ENCODE data around the gene UNCX. TPM values are rescaled to one million over a fixed set of nuclear protein-coding genes. Genes with fewer than 3 reads are reported as not detected.

The UNCX gene
- total and polyA plus RNA-seq, 8 donors, result not detected

DNA sequence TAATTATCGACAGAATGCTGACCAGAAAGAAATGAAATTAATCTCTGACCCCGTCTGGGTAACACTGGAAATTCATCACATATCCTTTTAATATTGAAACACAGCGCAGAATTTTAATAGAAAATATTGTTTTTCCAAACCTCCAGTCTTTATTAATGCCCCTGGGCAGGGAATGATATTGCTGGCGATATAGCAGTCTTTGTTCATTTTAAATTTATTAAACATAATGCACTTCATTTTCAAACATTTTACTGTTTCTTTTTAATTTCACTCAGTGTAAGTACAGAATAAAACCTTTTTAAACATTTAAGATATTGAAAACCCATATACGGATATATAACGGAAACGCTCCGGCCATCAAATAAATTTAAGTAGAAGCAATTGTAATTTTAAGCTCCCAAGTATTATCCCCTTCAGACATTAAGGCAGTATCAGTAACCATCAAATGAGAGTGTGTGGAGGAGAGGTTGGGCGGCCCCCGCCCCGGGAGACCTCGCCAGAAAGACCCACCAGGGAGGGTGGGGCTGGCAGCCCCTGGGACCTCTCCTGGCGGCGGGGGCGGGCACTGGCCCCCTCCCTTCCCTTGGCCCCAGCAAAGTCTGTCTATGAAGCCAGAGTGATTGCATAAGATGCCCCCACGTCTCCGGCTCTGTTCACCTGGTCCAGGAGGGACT, 10.8 kb downstream of the UNCX start:
- Histone ChIP-seq H3K4me1 (no peaks in the 10 kb centered on the region), H3K27ac (no peak overlapping the region), H3K9me3 (no peaks in the 10 kb centered on the region), H3K27me3 (peaks cover 14 to 88% (median 39%) of the 10 kb centered on the region in 4 donors), H3K4me3 (no peak overlapping the region), H3K36me3 (no peaks in the 10 kb centered on the region)
- FAIRE-seq, result no peak
- WGBS, 2 donors, result 9 to 10% methylated on average over 17 of the region's 17 CpGs
- intact Hi-C loops (cut with DNase I), result no loop called here
- TF ChIP-seq, protein P1, sequence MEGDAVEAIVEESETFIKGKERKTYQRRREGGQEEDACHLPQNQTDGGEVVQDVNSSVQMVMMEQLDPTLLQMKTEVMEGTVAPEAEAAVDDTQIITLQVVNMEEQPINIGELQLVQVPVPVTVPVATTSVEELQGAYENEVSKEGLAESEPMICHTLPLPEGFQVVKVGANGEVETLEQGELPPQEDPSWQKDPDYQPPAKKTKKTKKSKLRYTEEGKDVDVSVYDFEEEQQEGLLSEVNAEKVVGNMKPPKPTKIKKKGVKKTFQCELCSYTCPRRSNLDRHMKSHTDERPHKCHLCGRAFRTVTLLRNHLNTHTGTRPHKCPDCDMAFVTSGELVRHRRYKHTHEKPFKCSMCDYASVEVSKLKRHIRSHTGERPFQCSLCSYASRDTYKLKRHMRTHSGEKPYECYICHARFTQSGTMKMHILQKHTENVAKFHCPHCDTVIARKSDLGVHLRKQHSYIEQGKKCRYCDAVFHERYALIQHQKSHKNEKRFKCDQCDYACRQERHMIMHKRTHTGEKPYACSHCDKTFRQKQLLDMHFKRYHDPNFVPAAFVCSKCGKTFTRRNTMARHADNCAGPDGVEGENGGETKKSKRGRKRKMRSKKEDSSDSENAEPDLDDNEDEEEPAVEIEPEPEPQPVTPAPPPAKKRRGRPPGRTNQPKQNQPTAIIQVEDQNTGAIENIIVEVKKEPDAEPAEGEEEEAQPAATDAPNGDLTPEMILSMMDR (IDR thresholded peaks at IDR 0.05), result no peak
- no peak for ATAC-seq
- DNase-seq, result no peak

DNA sequence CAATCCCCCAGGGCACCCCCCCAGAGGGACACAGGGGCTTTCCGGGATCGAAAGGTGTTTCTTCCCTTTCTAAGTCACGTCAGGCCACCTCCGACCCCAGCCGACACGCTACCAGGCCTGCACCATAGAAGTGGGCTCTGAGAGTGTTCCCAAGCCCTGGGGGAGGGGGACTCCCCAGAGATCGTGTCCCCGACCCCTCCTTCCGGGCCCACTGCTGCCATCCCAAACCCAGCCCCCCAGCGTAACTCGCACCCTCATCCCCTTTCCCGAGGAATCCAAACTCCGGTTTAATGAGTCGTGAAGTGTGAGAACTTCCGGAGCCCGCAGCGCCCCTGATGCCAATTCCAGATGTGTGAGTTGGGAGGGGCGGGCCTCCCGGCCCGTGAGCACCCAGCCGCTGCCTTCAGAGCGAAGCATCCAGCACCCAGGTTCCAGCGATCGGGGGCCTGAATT, 11.3 kb downstream of the UNCX start:
- DNase-seq (peak in 1 of 6 donors; percentile 45), ATAC-seq (no peak), FAIRE-seq (no peak)
- Histone ChIP-seq H3K9me3 (no peaks in the 10 kb centered on the region), H3K27me3 (peaks cover 14 to 86% (median 40%) of the 10 kb centered on the region in 4 donors), H3K36me3 (no peaks in the 10 kb centered on the region), H3K27ac (no peak overlapping the region), H3K4me3 (no peak overlapping the region), H3K4me1 (no peaks in the 10 kb centered on the region)
- intact Hi-C loops (cut with DNase I), result no loop called here
- TF ChIP-seq, protein P1 (IDR thresholded peaks at IDR 0.05), result no peak
- WGBS, 2 donors, result 6 to 7% methylated on average over 18 to 24 of the region's 24 CpGs

DNA sequence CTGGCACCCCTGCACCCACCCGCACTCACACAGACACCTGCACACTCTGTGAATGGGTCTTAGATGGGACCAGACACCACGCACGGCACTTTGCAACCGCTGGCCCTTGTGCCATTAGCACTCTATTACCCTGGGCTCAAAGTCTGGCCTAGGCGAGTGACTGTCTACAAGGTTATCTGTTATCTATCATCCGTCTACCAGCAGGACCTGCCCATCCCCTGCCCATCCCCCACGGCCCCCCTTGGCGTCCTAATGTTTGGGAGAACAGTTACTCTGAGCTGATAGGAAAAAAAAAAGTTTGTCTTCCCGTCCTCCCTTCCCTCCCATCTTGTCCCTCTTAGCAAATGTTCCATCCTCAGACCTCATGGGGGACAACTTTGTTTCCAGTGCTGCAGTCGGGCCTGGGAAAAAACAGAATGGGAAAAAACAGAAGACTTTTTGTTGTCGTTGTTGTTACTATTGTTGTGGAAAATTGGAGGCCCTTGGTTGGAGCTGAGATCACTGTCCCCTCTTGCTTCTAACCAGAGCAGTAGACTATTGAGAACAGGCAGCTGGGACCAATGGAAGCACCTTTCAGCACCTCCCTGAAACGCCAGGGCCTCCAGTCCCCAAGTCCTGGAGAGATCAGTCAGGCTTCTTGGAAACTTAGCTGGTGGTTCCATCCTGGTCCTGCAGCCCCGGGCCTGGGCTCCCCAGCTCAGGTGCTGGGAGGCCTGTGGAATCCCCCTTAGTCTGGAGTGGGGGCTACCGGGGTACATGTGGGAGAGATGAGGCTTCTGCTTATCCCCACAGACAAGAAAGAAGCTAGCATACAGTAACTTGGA, 12.2 kb downstream of the UNCX start:
- Histone ChIP-seq H3K9me3 (no peaks in the 10 kb centered on the region), H3K27me3 (peaks cover 14 to 77% (median 37%) of the 10 kb centered on the region in 4 donors), H3K27ac (no peak overlapping the region), H3K4me1 (no peaks in the 10 kb centered on the region), H3K36me3 (no peaks in the 10 kb centered on the region), H3K4me3 (no peak overlapping the region)
- FAIRE-seq (no peak), ATAC-seq (no peak), DNase-seq (no peak)
- 21 to 27% methylated on average over 14 of the region's 14 CpGs for WGBS, 2 donors
- intact Hi-C loops (cut with DNase I), result no loop called here
- TF ChIP-seq, protein P1 (IDR thresholded peaks at IDR 0.05), result no peak

DNA sequence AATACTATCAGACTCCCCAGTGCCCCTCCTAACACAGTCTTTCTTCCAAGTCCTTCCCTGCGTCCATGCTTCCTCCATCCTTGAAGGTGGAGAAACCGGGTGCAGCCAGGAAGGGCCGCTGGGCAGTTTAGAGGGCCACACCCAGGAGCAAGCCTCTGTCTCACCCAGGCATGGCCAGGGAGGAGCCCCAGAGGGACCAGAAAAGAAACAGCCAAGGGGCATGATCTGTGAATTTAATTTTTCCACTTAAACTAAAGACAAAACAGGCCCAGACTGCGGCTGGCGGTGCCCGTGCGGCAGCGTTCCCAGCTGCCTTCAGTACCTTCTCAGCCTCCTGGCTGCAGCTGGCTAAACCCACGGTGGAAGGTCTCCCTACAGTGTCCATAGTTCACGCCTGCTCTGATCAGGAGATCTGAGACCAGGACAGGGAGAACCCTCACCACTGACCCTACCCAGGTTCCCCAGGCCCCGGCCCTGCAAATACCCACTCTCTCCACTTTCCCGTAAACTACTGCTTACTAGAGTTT, 12.9 kb downstream of the UNCX start:
- TF ChIP-seq, protein P1 (IDR thresholded peaks at IDR 0.05), result no peak
- Histone ChIP-seq H3K27ac (no peak overlapping the region), H3K9me3 (no peaks in the 10 kb centered on the region), H3K27me3 (peaks cover 14 to 71% (median 36%) of the 10 kb centered on the region in 4 donors), H3K36me3 (no peaks in the 10 kb centered on the region), H3K4me3 (no peak overlapping the region), H3K4me1 (no peaks in the 10 kb centered on the region)
- 28 to 29% methylated on average over 12 of the region's 12 CpGs for WGBS, 2 donors
- no peak for FAIRE-seq
- intact Hi-C loops (cut with DNase I), result no loop called here
- ATAC-seq, result no peak
- no peak for DNase-seq

Data from pancreas (tissue), 10 donors.